GM18508 (cell line): ENCODE results near the gene PHLDA2.
"Not testable (repeated sequence)": the region's sequence is repeated elsewhere in the genome, so short reads cannot be mapped to it uniquely, and the experiment has no call there.

Source experiments
- ATAC-seq: cut with Tn5 transposase; IDR thresholded peaks from one replicate; pipeline ENCODE4 v1.9.1; 2021; ENCODE audit warnings: moderate number of reproducible peaks; ENCODE audit not compliant: insufficient read depth, unreplicated experiment

Gene PHLDA2

DNA sequence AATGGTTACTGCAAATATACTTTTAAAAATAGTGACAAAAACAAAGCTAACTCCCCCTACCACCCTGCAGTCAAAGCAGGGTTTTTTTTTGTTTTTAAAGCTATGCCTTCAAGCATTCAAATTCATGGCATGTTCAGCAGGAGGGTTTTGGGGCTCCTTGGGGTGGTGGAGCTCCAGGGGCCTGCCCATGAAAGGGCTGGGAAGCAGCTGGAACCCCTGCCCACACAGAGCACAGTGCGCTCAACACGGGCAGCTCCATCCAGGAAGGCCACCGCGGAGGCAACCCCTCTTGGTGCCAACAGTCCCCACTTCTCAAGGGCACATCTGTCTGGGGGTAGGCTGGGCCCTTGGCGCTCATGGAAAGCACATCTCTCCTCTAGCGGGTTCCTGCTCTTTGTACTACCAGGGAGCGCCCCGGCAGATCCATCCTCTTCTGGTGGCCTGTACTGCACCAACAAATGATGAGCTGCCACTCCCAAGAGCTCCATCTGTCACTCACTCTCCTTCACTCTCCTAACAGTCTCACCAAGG is 16.6 kb upstream of the PHLDA2 start:
- ATAC-seq = no peak

DNA sequence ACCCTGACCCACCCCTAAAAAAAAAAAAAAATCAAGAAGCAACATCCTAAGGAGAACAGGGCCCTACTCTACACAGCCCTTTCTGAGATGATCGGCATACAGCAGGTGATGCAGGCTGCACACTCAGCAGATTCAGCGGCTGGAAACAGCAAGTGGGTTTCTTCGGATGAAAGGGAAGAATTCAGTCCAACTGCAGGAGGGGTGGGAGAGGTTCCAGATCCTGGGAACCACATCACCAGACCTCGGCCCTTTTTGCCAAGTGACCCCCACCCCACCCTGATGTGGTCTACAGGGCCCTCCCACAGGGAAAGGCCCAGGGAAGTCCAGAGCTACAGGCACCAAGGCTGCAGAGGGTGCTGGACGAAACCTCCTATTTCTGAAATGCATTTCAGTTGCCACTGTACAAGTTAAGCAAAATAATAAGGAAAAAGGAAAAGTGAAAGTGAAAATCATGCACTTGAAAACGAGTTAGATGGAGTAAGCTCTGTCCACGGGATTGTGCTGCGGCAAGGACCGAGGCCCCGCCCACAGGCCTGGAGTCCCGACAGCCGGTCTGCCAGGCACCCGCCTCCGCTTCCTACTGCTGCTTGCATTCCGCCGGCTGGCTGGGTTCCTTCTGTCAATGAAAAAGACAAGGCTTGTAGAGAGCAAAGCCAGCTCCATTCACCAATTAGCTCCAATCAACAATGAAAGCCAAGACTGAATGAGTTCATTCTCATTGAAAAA is 16.0 kb upstream of the PHLDA2 start:
- ATAC-seq = no peak

GRCh38 chr11:2944530-2944929 is 15.3 kb upstream of the PHLDA2 start:
- no peak for ATAC-seq

- no peak for ATAC-seq
These were observed 14.5 kb upstream of the PHLDA2 start for GRCh38 chr11:2943711-2944118.

- no peak for ATAC-seq
These were observed 13.9 kb upstream of the PHLDA2 start for GRCh38 chr11:2942872-2943710.

DNA sequence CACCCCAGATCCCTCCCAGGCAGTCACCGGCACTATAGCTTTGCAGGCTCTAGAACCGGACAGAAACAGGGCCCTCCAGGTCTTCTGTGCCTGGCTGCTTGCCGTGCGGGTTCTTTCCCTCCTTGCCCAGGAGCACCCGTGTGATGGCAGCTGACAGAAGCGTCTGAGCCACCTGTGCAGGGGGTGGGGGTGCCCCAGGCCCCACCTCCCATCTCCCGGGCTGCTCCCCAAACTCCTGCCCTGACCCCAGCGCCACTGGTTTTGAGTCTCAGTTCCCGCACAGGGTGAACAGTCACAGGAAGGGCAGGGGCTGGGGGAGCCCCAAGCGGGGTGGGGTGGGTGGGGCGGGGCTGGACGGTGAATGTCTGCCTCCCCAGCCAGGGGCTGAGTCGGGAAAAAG is 13.2 kb upstream of the PHLDA2 start:
- ATAC-seq = no peak

DNA sequence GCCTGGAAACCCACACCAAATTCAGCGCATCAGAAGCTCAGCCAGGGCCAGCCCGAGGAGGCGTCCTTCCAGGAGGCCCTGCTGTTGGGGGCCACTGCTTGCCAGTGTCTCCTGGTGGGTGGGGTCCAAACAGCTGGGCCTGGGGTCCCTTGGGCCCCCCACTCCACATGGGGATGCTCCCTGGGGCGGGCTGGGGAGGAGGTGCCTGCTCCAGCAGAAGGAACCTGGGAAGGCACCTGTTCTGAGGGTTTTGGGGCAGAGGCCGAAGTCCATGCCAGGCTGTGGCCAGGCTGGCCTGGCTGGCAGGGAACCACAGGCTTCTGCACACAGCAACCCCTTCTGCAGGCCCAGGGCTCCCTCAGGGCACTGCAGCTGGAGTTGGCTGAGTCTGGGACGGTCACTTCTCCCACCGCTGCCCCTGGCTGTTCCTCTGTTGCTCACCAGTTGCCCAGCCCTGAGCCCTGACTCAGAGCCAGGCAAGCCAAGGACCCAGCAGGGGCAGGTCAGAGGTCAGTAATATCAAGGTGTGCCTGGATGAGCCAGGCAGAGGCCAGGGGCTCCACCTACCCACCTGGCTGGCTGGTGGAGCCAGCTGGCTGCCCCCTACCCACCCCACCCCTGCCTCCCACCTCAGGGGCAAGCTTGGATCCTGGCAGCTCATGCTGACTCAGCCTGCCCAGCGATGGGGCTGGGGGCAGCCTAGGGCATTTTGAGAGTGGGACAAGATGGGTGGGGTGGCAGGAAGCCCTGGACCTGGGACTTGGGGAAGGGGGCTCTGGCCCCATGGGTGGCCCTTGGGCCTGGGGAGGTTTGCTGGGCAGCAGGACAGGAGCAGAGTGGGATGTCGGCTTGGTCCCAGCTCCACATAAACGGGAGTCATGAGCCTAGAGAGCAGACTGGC is 12.0 kb upstream of the PHLDA2 start:
- no peak for ATAC-seq

- ATAC-seq = no peak
These were observed 11.1 kb upstream of the PHLDA2 start for GRCh38 chr11:2940147-2940920.

GRCh38 chr11:2938458-2939418 is 9.5 kb upstream of the PHLDA2 start:
- not testable (repeated sequence) for ATAC-seq

- ATAC-seq = not testable (repeated sequence)
These were observed 8.6 kb upstream of the PHLDA2 start for GRCh38 chr11:2937641-2938457.

GRCh38 chr11:2934611-2935239 is 5.5 kb upstream of the PHLDA2 start:
- no peak for ATAC-seq

DNA sequence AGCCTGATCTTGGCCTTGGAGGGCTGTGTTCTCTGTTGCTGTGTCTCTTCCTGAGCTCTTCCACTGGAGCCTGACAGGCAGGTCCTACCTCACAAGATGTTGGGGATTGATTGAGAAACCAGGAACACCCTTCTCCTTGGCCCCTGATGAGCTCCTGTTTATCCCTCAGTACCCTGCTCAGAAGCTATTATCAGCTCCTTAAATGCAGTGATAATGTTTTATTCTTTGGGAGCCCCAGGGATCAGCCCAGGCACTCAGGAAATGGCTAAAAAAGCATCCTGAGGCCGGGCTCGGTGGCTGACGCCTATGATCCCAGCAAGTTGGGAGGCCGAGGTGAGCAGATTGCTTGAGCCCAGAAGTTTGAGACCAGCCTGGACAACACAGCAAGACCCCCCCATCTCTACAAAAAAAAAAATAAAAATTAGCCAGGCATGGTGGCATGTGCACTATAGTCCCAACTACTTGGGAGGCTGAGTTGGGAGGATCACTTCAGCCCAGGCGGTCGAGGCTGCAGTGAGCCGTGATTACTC is 4.9 kb upstream of the PHLDA2 start:
- ATAC-seq = no peak

- no peak for ATAC-seq
These were observed 4.3 kb upstream of the PHLDA2 start for GRCh38 chr11:2933375-2934020.

DNA sequence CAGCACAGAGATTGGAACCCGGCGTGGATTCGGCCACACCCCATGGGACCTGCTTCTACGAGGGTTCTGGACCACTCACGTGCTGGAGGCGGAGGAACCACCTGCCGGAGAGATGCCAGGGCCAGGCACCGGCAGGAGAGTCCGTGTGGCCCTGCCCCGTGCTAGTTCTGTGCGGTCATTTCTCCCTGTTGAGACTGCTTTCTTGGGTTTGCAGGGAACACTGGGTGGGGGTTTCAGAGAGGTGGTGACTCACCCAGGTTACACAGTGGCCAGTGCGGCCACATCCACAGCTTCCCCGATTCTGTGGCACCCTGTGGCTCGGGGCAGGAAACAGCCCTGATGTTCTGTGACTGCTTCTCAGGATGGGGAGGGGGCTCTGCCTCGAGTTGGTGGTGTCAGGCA is 3.6 kb upstream of the PHLDA2 start:
- ATAC-seq = no peak

- ATAC-seq = no peak
These were observed 2.8 kb upstream of the PHLDA2 start for GRCh38 chr11:2931771-2932738.

DNA sequence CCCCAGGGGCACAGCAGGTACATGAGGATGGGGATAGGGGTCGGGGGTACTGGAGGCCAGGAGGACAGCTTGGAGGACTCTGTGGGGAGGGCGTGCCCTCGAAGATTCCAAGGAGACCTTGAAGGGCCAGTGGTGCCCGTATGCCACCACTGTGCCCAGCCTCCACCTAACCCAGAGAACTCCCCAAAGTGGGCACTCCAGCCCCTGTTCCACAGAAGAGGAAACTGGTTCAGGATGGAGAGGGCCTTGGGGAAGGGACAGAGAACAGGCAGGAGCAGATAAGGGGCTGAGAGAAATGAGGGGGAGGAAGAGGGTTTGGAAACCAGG is 2.2 kb upstream of the PHLDA2 start:
- no peak for ATAC-seq
